Measurements from ENCODE around the gene BIRC2. TPM values are rescaled to one million over a fixed set of nuclear protein-coding genes. Genes with fewer than 3 reads are reported as not detected.

Gene BIRC2
- total and polyA plus RNA-seq, 2 of the 4 experiments (the other 2 are of a cell fraction), result 48.0 to 204 TPM

DNA sequence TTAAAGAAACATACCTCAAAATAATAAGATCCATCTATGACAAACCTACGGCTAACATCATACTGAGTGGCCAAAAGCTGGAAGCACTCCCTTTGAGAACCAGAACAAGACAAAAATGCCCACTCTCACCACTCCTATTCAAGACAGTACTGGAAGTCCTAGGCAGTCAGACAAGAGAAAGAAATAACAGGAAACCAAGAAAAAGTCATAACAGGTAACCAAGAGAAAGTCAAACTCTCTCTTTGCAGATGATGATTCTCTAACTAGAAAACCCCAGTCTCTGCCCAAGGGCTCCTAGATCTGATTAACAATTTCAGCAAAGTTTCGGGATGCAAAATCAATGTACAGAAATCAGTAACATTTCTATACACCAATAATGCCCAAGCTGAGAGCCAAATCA is 70.0 kb downstream of the BIRC2 start:
- ChIA-PET POLR2A (ENCODE audit: unreplicated experiment) (no interaction called here), CTCF (no interaction called here)
- Histone ChIP-seq H4K5ac (ENCODE audit: low read depth, low read length) (no peak overlapping the region), H3K27me3 (ENCODE audit: control insufficient read depth, insufficient read depth, low read length) (no peaks in the 10 kb centered on the region), H2AFZ (replicated peaks; ENCODE audit: low read length, poor library complexity) (no peak overlapping the region), H4K8ac (ENCODE audit: low read depth in 2 of 2, low read length in 2 of 2) (no peak overlapping the region), H2BK5ac (ENCODE audit: low read depth, low read length, poor library complexity, severe bottlenecking) (no peak overlapping the region), H3K36me3 (ENCODE audit: control insufficient read depth, insufficient read depth, low read length) (peaks cover 3% of the 10 kb centered on the region; the same call in 1 of the 2 replicates), H3K79me1 (ENCODE audit: low read depth in 1 of 2, low read length in 2 of 2) (peaks cover 24 to 60% of the 10 kb centered on the region in 2 experiments), H4K91ac (ENCODE audit: insufficient read depth, low read depth, low read length) (no peak overlapping the region), H3K18ac (ENCODE audit: low read depth, low read length) (no peak overlapping the region), H2BK15ac (ENCODE audit: low read depth, low read length) (no peak overlapping the region), H3K9me3 (ENCODE audit: control insufficient read depth, insufficient read depth, low read length) (no peaks in the 10 kb centered on the region; the same call in 1 of the 2 replicates), H3K4me2 (ENCODE audit: low read depth, low read length) (no peak overlapping the region), H2AK5ac (ENCODE audit: low read depth, low read length) (no peak overlapping the region), H3K27ac (ENCODE audit: insufficient read depth, low read length) (no peak overlapping the region), H2AK9ac (replicated peaks; ENCODE audit: low read depth, low read length, poor library complexity) (no peak overlapping the region), H3K9ac (ENCODE audit: low read depth, low read length) (no peak overlapping the region), H3K14ac (replicated peaks; ENCODE audit: low read depth, low read length) (no peak overlapping the region), H3K9me1 (ENCODE audit: insufficient read depth, low read length) (peaks cover 4% of the 10 kb centered on the region), H3K56ac (ENCODE audit: extremely low read depth, insufficient read depth, low read length) (no peak overlapping the region), H3K23ac (ENCODE audit: low read depth, low read length) (no peak overlapping the region), H3K4me1 (ENCODE audit: control insufficient read depth, insufficient read depth, low read length) (0 out of 2 replicates have a peak, but pooled peaks cover under 1% of the 10 kb centered on the region), H2BK20ac (ENCODE audit: low read depth, low read length) (no peak overlapping the region), H4K20me1 (ENCODE audit: insufficient read depth, low read length) (peaks cover 26% of the 10 kb centered on the region; the same call in 1 of the 2 replicates), H2BK120ac (ENCODE audit: low read depth, low read length) (no peak overlapping the region), H3K4ac (ENCODE audit: low read depth, low read length) (no peak overlapping the region), H3K4me3 (ENCODE audit: insufficient read depth, low read depth, low read length) (no peak overlapping the region)
- no peak for ATAC-seq (ENCODE audit: low read depth)
- in situ Hi-C loops (cut with MboI; ENCODE audit: low sequenced_read_pairs) (no loop called here), dilution Hi-C loops (cut with HindIII; ENCODE audit: low sequenced_read_pairs, unreplicated experiment) (no loop called here), intact Hi-C loops (cut with micrococcal nuclease) (no loop called here)
- TF ChIP-seq MAZ (IDR thresholded peaks at IDR 0.05; ENCODE audit: borderline replicate concordance, low read depth, low read length) (no peak), FOS (IDR thresholded peaks at IDR 0.05; ENCODE audit: low read depth, low read length) (no peak), SMC3 (IDR thresholded peaks at IDR 0.05; ENCODE audit: low read depth, low read length) (no peak), RFX5 (IDR thresholded peaks at IDR 0.05; ENCODE audit: low read depth, low read length) (no peak), MAFK (IDR thresholded peaks at IDR 0.05; ENCODE audit: low read depth, low read length) (no peak), NFE2L2 (IDR thresholded peaks at IDR 0.05; ENCODE audit: low read depth, low read length) (no peak), CHD1 (IDR thresholded peaks at IDR 0.05; ENCODE audit: low read depth, low read length) (no peak), RAD21 (IDR thresholded peaks at IDR 0.05; ENCODE audit: low read length) (no peak), POLR2A (IDR thresholded peaks at IDR 0.05; ENCODE audit: low read depth, low read length) (no peak), RCOR1 (IDR thresholded peaks at IDR 0.05; ENCODE audit: insufficient replicate concordance, low read length) (no peak), BHLHE40 (IDR thresholded peaks at IDR 0.05; ENCODE audit: low read depth, low read length) (no peak), CEBPB (IDR thresholded peaks at IDR 0.05; ENCODE audit: low read depth, low read length) (no peak), MXI1 (IDR thresholded peaks at IDR 0.05; ENCODE audit: borderline replicate concordance, low read depth, low read length) (no peak)
- TF ChIP-seq, protein P1, sequence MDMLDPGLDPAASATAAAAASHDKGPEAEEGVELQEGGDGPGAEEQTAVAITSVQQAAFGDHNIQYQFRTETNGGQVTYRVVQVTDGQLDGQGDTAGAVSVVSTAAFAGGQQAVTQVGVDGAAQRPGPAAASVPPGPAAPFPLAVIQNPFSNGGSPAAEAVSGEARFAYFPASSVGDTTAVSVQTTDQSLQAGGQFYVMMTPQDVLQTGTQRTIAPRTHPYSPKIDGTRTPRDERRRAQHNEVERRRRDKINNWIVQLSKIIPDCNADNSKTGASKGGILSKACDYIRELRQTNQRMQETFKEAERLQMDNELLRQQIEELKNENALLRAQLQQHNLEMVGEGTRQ (IDR thresholded peaks at IDR 0.05; ENCODE audit: low read depth, low read length), result no peak
- TF ChIP-seq, protein P2, sequence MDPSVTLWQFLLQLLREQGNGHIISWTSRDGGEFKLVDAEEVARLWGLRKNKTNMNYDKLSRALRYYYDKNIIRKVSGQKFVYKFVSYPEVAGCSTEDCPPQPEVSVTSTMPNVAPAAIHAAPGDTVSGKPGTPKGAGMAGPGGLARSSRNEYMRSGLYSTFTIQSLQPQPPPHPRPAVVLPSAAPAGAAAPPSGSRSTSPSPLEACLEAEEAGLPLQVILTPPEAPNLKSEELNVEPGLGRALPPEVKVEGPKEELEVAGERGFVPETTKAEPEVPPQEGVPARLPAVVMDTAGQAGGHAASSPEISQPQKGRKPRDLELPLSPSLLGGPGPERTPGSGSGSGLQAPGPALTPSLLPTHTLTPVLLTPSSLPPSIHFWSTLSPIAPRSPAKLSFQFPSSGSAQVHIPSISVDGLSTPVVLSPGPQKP (IDR thresholded peaks at IDR 0.05; ENCODE audit: borderline replicate concordance, low read depth, low read length), result no peak
- TF ChIP-seq, protein P3, sequence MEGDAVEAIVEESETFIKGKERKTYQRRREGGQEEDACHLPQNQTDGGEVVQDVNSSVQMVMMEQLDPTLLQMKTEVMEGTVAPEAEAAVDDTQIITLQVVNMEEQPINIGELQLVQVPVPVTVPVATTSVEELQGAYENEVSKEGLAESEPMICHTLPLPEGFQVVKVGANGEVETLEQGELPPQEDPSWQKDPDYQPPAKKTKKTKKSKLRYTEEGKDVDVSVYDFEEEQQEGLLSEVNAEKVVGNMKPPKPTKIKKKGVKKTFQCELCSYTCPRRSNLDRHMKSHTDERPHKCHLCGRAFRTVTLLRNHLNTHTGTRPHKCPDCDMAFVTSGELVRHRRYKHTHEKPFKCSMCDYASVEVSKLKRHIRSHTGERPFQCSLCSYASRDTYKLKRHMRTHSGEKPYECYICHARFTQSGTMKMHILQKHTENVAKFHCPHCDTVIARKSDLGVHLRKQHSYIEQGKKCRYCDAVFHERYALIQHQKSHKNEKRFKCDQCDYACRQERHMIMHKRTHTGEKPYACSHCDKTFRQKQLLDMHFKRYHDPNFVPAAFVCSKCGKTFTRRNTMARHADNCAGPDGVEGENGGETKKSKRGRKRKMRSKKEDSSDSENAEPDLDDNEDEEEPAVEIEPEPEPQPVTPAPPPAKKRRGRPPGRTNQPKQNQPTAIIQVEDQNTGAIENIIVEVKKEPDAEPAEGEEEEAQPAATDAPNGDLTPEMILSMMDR (conservative IDR thresholded peaks at IDR 0.05; ENCODE audit: low read depth, low read length), result no peak
- DNase-seq, result no peak
- BruUV-seq (replicated peaks), result no TSS peak
- 100% methylated on average over 1 of the region's 2 CpGs; no CpG with 5 or more reads in 1 of the 2 experiments for WGBS, 2 experiments (ENCODE audit: extremely low coverage in 2 of 2, insufficient read length in 1 of 2)
